ENCODE results near the gene PDXDC1. TPM values are rescaled to one million over a fixed set of nuclear protein-coding genes. Genes with fewer than 3 reads are reported as not detected.

Gene PDXDC1
- total RNA-seq, 1 donor from 2014 or later, result 123 TPM

Small RNAs within 50 kb of the gene (microRNA-seq; reads per million reads assigned to microRNA genes)
- gene MIR1972-1 (not detected), gene MIR3180-4 (not detected), gene MIR6511A1 (not detected), gene MIR6511B2 (not detected), gene MIR6770-1 (not detected)

Other genes starting within 250 kb of the PDXDC1 start
- 1.1 and 8.6 TPM in 2 replicates for gene NPIPA2, start 232.5 kb upstream of the PDXDC1 start, total RNA-seq
- gene NOMO1, start 141.3 kb upstream of the PDXDC1 start, total RNA-seq, result 195 and 219 TPM in 2 replicates
- 111 and 114 TPM in 2 replicates for gene NPIPA1, start 37.6 kb upstream of the PDXDC1 start, total RNA-seq
- 61.3 and 66.3 TPM in 2 replicates for gene NTAN1, start 81.0 kb downstream of the PDXDC1 start, total RNA-seq
- gene RRN3, start 119.2 kb downstream of the PDXDC1 start, total RNA-seq, result 41.5 and 46.6 TPM in 2 replicates

Data from astrocyte (in vitro differentiated cells and primary cell).